ENCODE measurements around the gene ZMYND11. TPM values are rescaled to one million over a fixed set of nuclear protein-coding genes. Genes with fewer than 3 reads are reported as not detected.

Gene ZMYND11
- polyA plus RNA-seq, 1 of the 3 experiments (the other 2 are of a cell fraction): 33.1 TPM

GRCh38 chr10:94613-95012 is 40.6 kb upstream of the ZMYND11 start:
- Histone ChIP-seq H3K4me1 (ENCODE audit: control insufficient read depth in 1 of 2, insufficient read depth in 2 of 2, low read depth in 1 of 2, low read length in 1 of 2) (no peaks in the 10 kb centered on the region; a peak in 1 of 4 replicates), H3K27me3 (ENCODE audit: insufficient read depth) (no peaks in the 10 kb centered on the region), H3K27ac (ENCODE audit: low read depth in 2 of 2, low read length in 1 of 2) (no peak overlapping the region), H3K79me2 (ENCODE audit: insufficient read depth) (no peaks in the 10 kb centered on the region), H3K4me2 (no peak overlapping the region), H3F3A (replicated peaks; ENCODE audit: insufficient read depth) (no peaks in the 10 kb centered on the region), H3K4me3 (ENCODE audit: low read depth in 2 of 2, low read length in 1 of 2) (no peak overlapping the region), H3K9ac (no peak overlapping the region), H2AFZ (ENCODE audit: low read depth) (no peak overlapping the region), H3K9me3 (peaks cover 5% of the 10 kb centered on the region), H4K20me1 (ENCODE audit: insufficient read depth) (no peaks in the 10 kb centered on the region), H3K36me3 (replicated peaks in 1 of 2; ENCODE audit: control insufficient read depth in 1 of 2, insufficient read depth in 2 of 2, low read length in 1 of 2) (no peaks in the 10 kb centered on the region), H3K9me2 (no peaks in the 10 kb centered on the region)
- no peak for TF ChIP-seq MAX (IDR thresholded peaks at IDR 0.05; ENCODE audit: low read depth)
- no peak for TF ChIP-seq TCF12 (IDR thresholded peaks at IDR 0.05)
- TF ChIP-seq, protein P1, sequence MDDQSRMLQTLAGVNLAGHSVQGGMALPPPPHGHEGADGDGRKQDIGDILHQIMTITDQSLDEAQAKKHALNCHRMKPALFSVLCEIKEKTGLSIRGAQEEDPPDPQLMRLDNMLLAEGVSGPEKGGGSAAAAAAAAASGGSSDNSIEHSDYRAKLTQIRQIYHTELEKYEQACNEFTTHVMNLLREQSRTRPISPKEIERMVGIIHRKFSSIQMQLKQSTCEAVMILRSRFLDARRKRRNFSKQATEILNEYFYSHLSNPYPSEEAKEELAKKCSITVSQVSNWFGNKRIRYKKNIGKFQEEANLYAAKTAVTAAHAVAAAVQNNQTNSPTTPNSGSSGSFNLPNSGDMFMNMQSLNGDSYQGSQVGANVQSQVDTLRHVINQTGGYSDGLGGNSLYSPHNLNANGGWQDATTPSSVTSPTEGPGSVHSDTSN (IDR thresholded peaks at IDR 0.05): no peak
- TF ChIP-seq FOXJ3 (CRISPR knock-in tag; IDR thresholded peaks at IDR 0.05): no peak
- no peak for TF ChIP-seq ELF1 (IDR thresholded peaks at IDR 0.05)
- no peak for TF ChIP-seq ZBTB33 (IDR thresholded peaks at IDR 0.05; ENCODE audit: borderline replicate concordance, low read depth)
- TF ChIP-seq CTCF (IDR thresholded peaks at IDR 0.05): no peak
- TF ChIP-seq SIN3A (IDR thresholded peaks at IDR 0.05; ENCODE audit: borderline replicate concordance, low read depth, low read length): no peak
- no peak for TF ChIP-seq EP300 (IDR thresholded peaks at IDR 0.05; ENCODE audit: borderline replicate concordance in 1 of 2, low read depth in 1 of 2, low read length in 1 of 2)
- TF ChIP-seq RCOR1 (IDR thresholded peaks at IDR 0.05; ENCODE audit: low read length): no peak
- no peak for TF ChIP-seq POLR2AphosphoS5 (IDR thresholded peaks at IDR 0.05; ENCODE audit: low read depth, low read length)
- no peak for TF ChIP-seq USF1 (IDR thresholded peaks at IDR 0.05; ENCODE audit: borderline replicate concordance, low read depth)
- TF ChIP-seq RXRA (IDR thresholded peaks at IDR 0.05; ENCODE audit: borderline replicate concordance, low read depth): no peak
- no peak for TF ChIP-seq NFIC (IDR thresholded peaks at IDR 0.05; ENCODE audit: borderline replicate concordance)
- TF ChIP-seq SMC3 (IDR thresholded peaks at IDR 0.05; ENCODE audit: low read depth, low read length): no peak
- TF ChIP-seq USF2 (IDR thresholded peaks at IDR 0.05; ENCODE audit: borderline replicate concordance, low read depth, low read length): no peak
- no peak for TF ChIP-seq MXI1 (IDR thresholded peaks at IDR 0.05; ENCODE audit: low read depth, low read length)
- ChIA-PET POLR2A (no interaction called here), CTCF (interaction anchor here (0.9 kb wide), 1 partner anchor 17 kb away, joined by 5 read pairs; no protein-coding TSS in a partner anchor)
- no peak for DNase-seq
- WGBS (ENCODE audit: low lambda C conversion rate): 0% methylated on average over 1 of the region's 1 CpG

Measured in SK-N-SH (cell line).